ENCODE data around the gene SPON2. TPM values are rescaled to one million over a fixed set of nuclear protein-coding genes. Genes with fewer than 3 reads are reported as not detected.

Gene SPON2
- total RNA-seq, 4 donors from 2014 or later, result 2.4 to 14.1 (median 6.6) TPM

DNA sequence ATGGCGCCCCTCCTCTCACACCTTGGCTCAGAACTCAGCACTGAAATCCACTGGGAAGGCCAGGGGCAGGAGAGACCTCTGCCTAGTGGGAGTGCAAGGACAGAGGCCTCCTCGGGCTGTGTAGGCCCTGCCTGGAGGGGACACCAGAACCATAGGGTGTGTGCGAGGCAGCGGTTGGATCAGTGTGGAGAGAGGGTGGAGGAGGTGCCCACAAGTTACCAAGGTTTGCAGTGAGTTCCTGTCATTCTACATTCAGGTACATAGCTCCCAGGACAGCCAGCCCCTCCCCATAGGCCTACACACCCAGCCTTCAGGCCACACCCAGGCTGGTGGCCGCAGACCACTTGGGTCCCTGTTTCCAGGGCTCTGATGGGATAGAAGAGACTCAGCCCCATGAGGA lies 19.2 kb upstream of the SPON2 start:
- H3K27me3 ChIP-seq, result no peaks in the 10 kb centered on the region
- no peak for TF ChIP-seq CTCF (IDR thresholded peaks at IDR 0.05)
- no peak for TF ChIP-seq POLR2A (IDR thresholded peaks at IDR 0.05)
- peak overlapping the region; percentile 40 to 83 (median 77) for H3K27ac ChIP-seq
- 68 to 79% methylated on average over 5 of the region's 5 CpGs for WGBS, 2 donors
- intact Hi-C loops (cut with DNase I), result no loop called here
- no peaks in the 10 kb centered on the region for H3K36me3 ChIP-seq
- H3K4me1 ChIP-seq, result peaks cover 15 to 29% of the 10 kb centered on the region in 2 donors
- DNase-seq, result peak in 1 of 2 donors; percentile 2
- no peaks in the 10 kb centered on the region for H3K9me3 ChIP-seq
- no peak overlapping the region for H3K4me3 ChIP-seq (replicated peaks in 1 of 3)

DNA sequence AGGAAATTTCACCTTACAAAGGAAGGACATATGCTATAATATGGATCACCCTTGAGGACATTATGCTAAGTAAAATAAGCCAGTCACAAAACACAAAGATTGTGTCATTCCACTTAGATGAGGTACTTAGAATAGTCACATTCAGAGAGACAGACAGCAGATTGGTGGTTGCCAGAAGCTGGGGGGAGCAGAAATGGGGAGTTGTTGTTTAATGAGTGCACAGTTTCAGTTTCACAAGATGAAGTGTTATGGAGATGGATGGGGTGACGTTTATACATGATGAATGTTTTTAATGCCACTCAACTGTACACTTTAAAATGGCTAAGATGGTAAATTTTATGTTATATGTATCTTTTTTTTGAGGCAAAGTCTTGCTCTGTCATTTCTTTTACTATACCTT lies 14.8 kb upstream of the SPON2 start:
- DNase-seq, result no peak

GRCh38 chr4:1183985-1184773 lies 11.8 kb upstream of the SPON2 start:
- intact Hi-C loops (cut with DNase I), result no loop called here
- Histone ChIP-seq H3K4me3 (replicated peaks in 1 of 3) (no peak overlapping the region), H3K27me3 (no peaks in the 10 kb centered on the region), H3K36me3 (no peaks in the 10 kb centered on the region), H3K9me3 (no peaks in the 10 kb centered on the region), H3K27ac (peak overlapping the region in 1 of 3 donors; percentile 21), H3K4me1 (no peaks in the 10 kb centered on the region)
- no peak for DNase-seq
- no peak for TF ChIP-seq CTCF (IDR thresholded peaks at IDR 0.05)
- 63 to 76% methylated on average over 6 of the region's 6 CpGs for WGBS, 2 donors

More for the DNA sequence above, 14.8 kb upstream of the SPON2 start:
- no peaks in the 10 kb centered on the region for H3K9me3 ChIP-seq
- peaks cover 7 to 8% of the 10 kb centered on the region in 2 donors for H3K4me1 ChIP-seq
- TF ChIP-seq CTCF (IDR thresholded peaks at IDR 0.05) (no peak), POLR2A (IDR thresholded peaks at IDR 0.05) (no peak)
- WGBS, 2 donors, result 29 to 48% methylated on average over 1 of the region's 1 CpG
- H3K27ac ChIP-seq, result no peak overlapping the region
- H3K27me3 ChIP-seq, result no peaks in the 10 kb centered on the region
- no peak overlapping the region for H3K4me3 ChIP-seq (replicated peaks in 1 of 3)
- intact Hi-C loops (cut with DNase I), result no loop called here
- no peaks in the 10 kb centered on the region for H3K36me3 ChIP-seq

DNA sequence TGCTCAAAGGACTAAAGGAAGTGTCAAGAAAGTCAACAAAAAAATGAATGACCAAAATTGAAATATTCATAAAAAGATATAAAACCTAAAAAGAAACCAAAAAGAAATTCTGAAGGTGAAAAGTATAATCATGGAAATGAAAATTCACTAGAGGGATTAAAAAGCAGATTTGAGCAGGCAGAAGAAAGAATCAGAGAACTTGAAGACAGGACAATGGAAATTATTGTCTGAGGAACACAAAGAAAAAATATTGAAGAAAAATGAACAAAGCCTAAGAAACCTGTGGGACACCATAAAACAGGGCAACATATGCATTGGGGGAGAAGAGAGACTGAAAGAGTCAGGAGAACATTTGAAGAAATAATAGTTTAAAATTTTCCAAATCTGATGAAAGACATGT lies 9.9 kb upstream of the SPON2 start:
- Histone ChIP-seq H3K27me3 (no peaks in the 10 kb centered on the region), H3K4me3 (replicated peaks in 1 of 3) (no peak overlapping the region), H3K9me3 (no peaks in the 10 kb centered on the region), H3K36me3 (no peaks in the 10 kb centered on the region), H3K4me1 (no peaks in the 10 kb centered on the region), H3K27ac (no peak overlapping the region)
- TF ChIP-seq POLR2A (IDR thresholded peaks at IDR 0.05) (no peak), CTCF (IDR thresholded peaks at IDR 0.05) (no peak)
- no peak for DNase-seq
- intact Hi-C loops (cut with DNase I), result no loop called here

DNA sequence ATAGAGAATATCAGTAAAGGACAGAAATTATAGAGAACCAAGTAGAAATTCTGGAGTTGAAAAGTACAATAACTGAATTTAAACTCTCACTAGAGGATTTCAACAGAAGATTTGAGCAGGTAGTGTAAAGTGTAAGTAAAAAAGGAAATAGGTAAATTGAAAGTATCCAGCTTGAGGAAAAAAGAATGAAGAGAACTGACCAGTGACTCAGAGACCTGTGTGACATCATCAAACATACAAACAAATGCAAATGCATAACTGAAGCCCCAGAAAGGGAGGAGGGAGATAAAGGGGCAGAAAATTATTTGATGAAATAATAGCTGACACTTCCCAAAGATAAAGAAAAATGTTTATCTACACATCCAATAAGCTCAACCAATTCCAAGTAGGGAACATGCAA lies 8.3 kb upstream of the SPON2 start:
- intact Hi-C loops (cut with DNase I), result no loop called here
- TF ChIP-seq CTCF (IDR thresholded peaks at IDR 0.05) (no peak), POLR2A (IDR thresholded peaks at IDR 0.05) (no peak)
- no peak for DNase-seq
- Histone ChIP-seq H3K36me3 (no peaks in the 10 kb centered on the region), H3K27ac (no peak overlapping the region), H3K4me3 (replicated peaks in 1 of 3) (no peak overlapping the region), H3K4me1 (no peaks in the 10 kb centered on the region), H3K9me3 (no peaks in the 10 kb centered on the region), H3K27me3 (no peaks in the 10 kb centered on the region)

All from thyroid gland (tissue), 4 donors.